ENCODE data around the gene PPP2R2D.

DNA sequence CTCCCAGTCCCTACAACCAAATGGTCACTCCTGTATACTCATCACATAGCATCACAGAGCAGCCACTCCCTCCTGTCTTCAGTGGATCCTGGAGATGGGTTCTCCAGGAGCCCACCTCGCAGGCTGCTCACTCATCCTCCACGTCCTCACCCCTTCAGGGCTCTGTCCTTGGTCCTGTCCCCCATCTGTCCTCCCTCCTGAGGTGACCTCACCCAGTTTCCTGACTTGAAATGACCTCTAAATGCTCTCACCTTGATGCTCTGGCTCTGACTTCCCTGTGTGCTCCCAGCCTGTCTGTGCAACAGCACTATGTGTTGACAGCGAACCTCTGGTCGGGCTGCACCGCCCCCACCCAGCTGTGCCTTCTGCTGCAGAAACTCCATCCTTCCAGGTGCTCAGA lies 2.1 kb upstream of the PPP2R2D start:
- TF ChIP-seq SNAI2 (CRISPR knock-in tag; IDR thresholded peaks at IDR 0.05), result no peak
- TF ChIP-seq, protein P1, sequence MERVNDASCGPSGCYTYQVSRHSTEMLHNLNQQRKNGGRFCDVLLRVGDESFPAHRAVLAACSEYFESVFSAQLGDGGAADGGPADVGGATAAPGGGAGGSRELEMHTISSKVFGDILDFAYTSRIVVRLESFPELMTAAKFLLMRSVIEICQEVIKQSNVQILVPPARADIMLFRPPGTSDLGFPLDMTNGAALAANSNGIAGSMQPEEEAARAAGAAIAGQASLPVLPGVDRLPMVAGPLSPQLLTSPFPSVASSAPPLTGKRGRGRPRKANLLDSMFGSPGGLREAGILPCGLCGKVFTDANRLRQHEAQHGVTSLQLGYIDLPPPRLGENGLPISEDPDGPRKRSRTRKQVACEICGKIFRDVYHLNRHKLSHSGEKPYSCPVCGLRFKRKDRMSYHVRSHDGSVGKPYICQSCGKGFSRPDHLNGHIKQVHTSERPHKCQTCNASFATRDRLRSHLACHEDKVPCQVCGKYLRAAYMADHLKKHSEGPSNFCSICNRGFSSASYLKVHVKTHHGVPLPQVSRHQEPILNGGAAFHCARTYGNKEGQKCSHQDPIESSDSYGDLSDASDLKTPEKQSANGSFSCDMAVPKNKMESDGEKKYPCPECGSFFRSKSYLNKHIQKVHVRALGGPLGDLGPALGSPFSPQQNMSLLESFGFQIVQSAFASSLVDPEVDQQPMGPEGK (CRISPR knock-in tag; IDR thresholded peaks at IDR 0.05; ENCODE audit: borderline replicate concordance), result no peak
- TF ChIP-seq ZFP30 (CRISPR knock-in tag; IDR thresholded peaks at IDR 0.05), result no peak
- TF ChIP-seq TOX (CRISPR knock-in tag; IDR thresholded peaks at IDR 0.05; ENCODE audit: borderline replicate concordance), result no peak
- TF ChIP-seq RARB (CRISPR knock-in tag; IDR thresholded peaks at IDR 0.05), result no peak
- no peak for TF ChIP-seq ISL1 (CRISPR knock-in tag; IDR thresholded peaks at IDR 0.05)

Data from SK-N-SH treated with all-trans-retinoic acid at 6 μM for 48 hours (cell line).